ENCODE data around the gene AUTS2. TPM values are rescaled to one million over a fixed set of nuclear protein-coding genes. Genes with fewer than 3 reads are reported as not detected.

The AUTS2 gene
- total RNA-seq, 4 donors from 2014 or later = 29.8 to 114 (median 59.4) TPM

GRCh38 chr7:70706698-70707097 lies 1108.4 kb downstream of the AUTS2 start:
- no peak for DNase-seq

GRCh38 chr7:70707823-70708243 lies 1109.6 kb downstream of the AUTS2 start:
- in situ Hi-C loops (cut with MboI; ENCODE audit: low pct_ligation_motif_present in 1 of 4, low pct_unique_long_range_greater_than_20kb in 1 of 4, low sequenced_read_pairs in 3 of 4) (no loop called here), intact Hi-C loops (cut with DNase I; ENCODE audit: low total_unique reads) (no loop called here)
- Histone ChIP-seq H3K27ac (no peak overlapping the region), H3K4me3 (no peak overlapping the region), H3K9me3 (no peaks in the 10 kb centered on the region), H3K36me3 (no peaks in the 10 kb centered on the region), H3K27me3 (no peaks in the 10 kb centered on the region), H3K4me1 (peaks cover 0 to 20% (median 4%) of the 10 kb centered on the region in 4 donors)
- no peak for TF ChIP-seq CTCF (IDR thresholded peaks at IDR 0.05)
- no peak for TF ChIP-seq EP300 (IDR thresholded peaks at IDR 0.05; ENCODE audit: low read depth)
- no peak for TF ChIP-seq POLR2AphosphoS5 (IDR thresholded peaks at IDR 0.05)
- TF ChIP-seq POLR2A (IDR thresholded peaks at IDR 0.05) = no peak
- WGBS, 2 donors (ENCODE audit: low coverage in 1 of 2) = 89 to 100% methylated on average over 1 to 6 of the region's 6 CpGs
- no peak for DNase-seq

More at GRCh38 chr7:70706698-70707097, 1108.4 kb downstream of the AUTS2 start:
- in situ Hi-C loops (cut with MboI; ENCODE audit: low pct_ligation_motif_present in 1 of 4, low pct_unique_long_range_greater_than_20kb in 1 of 4, low sequenced_read_pairs in 3 of 4) (no loop called here), intact Hi-C loops (cut with DNase I; ENCODE audit: low total_unique reads) (no loop called here)
- H3K36me3 ChIP-seq = no peaks in the 10 kb centered on the region
- WGBS, 2 donors (ENCODE audit: low coverage in 1 of 2) = 88 to 100% methylated on average over 2 to 3 of the region's 3 CpGs
- TF ChIP-seq EP300 (IDR thresholded peaks at IDR 0.05; ENCODE audit: low read depth) = no peak
- TF ChIP-seq POLR2A (IDR thresholded peaks at IDR 0.05) = no peak
- no peak for TF ChIP-seq POLR2AphosphoS5 (IDR thresholded peaks at IDR 0.05)
- no peak for TF ChIP-seq CTCF (IDR thresholded peaks at IDR 0.05)
- H3K27me3 ChIP-seq = no peaks in the 10 kb centered on the region
- no peak overlapping the region for H3K27ac ChIP-seq
- no peak overlapping the region for H3K4me3 ChIP-seq
- no peaks in the 10 kb centered on the region for H3K9me3 ChIP-seq
- H3K4me1 ChIP-seq = peaks cover 0 to 20% (median 4%) of the 10 kb centered on the region in 4 donors

GRCh38 chr7:70710011-70710480 lies 1111.8 kb downstream of the AUTS2 start:
- intact Hi-C loops (cut with DNase I; ENCODE audit: low total_unique reads) (no loop called here), in situ Hi-C loops (cut with MboI; ENCODE audit: low pct_ligation_motif_present in 1 of 4, low pct_unique_long_range_greater_than_20kb in 1 of 4, low sequenced_read_pairs in 3 of 4) (no loop called here)
- Histone ChIP-seq H3K9me3 (no peaks in the 10 kb centered on the region), H3K27me3 (no peaks in the 10 kb centered on the region), H3K4me1 (peaks cover 0 to 20% (median 4%) of the 10 kb centered on the region in 4 donors), H3K36me3 (no peaks in the 10 kb centered on the region), H3K27ac (no peak overlapping the region), H3K4me3 (no peak overlapping the region)
- TF ChIP-seq POLR2AphosphoS5 (IDR thresholded peaks at IDR 0.05) (no peak), POLR2A (IDR thresholded peaks at IDR 0.05) (no peak), CTCF (IDR thresholded peaks at IDR 0.05) (no peak), EP300 (IDR thresholded peaks at IDR 0.05; ENCODE audit: low read depth) (no peak)
- WGBS, 2 donors (ENCODE audit: low coverage in 1 of 2) = 34 to 38% methylated on average over 2 to 4 of the region's 4 CpGs
- no peak for DNase-seq

- in situ Hi-C loops (cut with MboI; ENCODE audit: low pct_ligation_motif_present in 1 of 4, low pct_unique_long_range_greater_than_20kb in 1 of 4, low sequenced_read_pairs in 3 of 4) (no loop called here), intact Hi-C loops (cut with DNase I; ENCODE audit: low total_unique reads) (no loop called here)
- TF ChIP-seq CTCF (IDR thresholded peaks at IDR 0.05) = no peak
- no peak for TF ChIP-seq POLR2A (IDR thresholded peaks at IDR 0.05)
- DNase-seq = no peak
- H3K4me3 ChIP-seq = no peak overlapping the region
- 69 to 77% methylated on average over 2 to 3 of the region's 3 CpGs for WGBS, 2 donors (ENCODE audit: low coverage in 1 of 2)
- H3K27ac ChIP-seq = no peak overlapping the region
- no peaks in the 10 kb centered on the region for H3K36me3 ChIP-seq
- no peaks in the 10 kb centered on the region for H3K27me3 ChIP-seq
- H3K9me3 ChIP-seq = no peaks in the 10 kb centered on the region
- H3K4me1 ChIP-seq = peaks cover 0 to 20% (median 4%) of the 10 kb centered on the region in 4 donors
These were observed 1112.4 kb downstream of the AUTS2 start for GRCh38 chr7:70710651-70711050.
